Suppressor macrophage treated with lipopolysaccharide for 4 hours (primary cell): Measurements from ENCODE around the gene SH3PXD2B.
A peak's percentile ranks its signal among the peaks of the same experiment; 100 is the strongest.

Experiments
- DNase-seq: peaks from one replicate; pipeline ENCODE4 v3.0.0-alpha.2; 2020

SH3PXD2B gene

DNA sequence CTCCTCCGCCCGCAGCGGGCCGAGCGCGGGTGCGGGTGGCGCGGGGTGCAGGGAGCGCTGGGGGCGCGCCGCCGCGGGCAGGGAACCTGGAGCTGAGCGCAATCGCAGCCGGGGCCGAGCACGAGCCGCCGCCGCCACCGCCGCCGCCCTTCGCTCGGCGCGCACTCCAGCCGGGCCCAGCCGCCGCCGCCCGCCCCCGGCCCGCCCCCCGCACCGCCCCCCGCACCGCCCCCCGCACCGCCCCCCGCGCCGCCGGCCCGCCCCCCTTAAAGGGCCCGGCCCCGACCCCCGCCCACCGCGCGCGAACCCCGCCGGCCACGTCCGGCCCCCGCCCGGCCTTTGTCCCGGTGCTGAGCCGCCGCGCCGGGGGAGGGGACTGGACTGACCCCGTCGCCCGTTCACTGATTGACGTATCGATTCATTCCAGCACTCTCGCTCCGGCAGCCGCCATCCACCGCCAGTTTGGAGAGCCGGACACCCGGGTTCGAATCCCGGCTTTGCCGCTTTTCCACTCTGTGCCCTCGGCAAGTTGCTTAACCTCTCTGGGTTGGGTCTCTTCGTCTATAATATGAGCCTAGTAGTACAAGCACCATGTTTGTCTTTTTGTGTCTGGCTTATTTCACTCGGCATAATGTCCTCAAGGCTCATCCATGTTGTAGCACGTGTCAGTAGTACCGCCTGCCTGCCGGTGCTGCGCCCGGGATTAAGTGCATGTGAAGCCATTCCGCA lies at the start of gene SH3PXD2B:
Gene SH3PXD2B (minus strand): TSS at position 168 of the 729 bp plus-strand sequence. CDS start 173 bp downstream, outside the sequence.
- peak; percentile 60 for DNase-seq

DNA sequence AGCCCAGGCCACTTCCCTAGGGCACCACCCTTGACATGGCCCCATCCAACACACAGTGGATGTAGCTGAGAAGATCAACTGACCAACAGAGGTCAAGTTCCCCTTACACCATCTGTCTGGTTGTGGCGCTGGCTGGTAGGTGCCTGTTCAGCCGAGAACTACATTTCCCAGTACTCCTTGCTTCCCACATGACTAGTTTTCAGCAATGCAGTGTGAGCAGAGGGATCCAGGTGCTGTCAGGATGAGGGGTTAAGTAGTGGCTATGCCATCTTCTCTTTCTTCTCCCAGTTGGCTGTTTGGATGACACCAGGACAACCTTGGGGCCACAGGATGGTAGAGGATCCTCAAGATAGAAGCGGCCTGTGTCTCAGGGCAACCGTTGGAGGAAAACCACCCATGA lies 48.6 kb upstream of the SH3PXD2B start:
- no peak for DNase-seq

DNA sequence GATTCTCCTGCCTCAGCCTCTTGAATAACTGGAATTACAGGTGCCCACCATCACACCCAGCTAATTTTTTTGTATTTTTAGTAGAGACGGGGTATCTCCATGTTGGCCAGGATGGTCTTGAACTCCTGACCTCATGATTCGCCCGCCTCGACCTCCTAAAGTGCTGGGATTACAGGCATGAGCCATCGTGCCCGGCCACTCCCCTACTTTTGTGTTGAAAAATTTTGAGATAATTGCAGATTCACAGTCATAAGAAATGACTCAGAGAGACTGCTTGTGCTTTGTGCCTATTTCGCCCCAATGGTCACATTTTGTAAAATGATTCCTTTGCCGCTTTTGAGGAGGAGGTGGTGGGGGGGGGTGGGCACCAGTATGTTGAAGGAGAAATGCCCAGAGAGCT lies 48.1 kb upstream of the SH3PXD2B start:
- no peak for DNase-seq

DNA sequence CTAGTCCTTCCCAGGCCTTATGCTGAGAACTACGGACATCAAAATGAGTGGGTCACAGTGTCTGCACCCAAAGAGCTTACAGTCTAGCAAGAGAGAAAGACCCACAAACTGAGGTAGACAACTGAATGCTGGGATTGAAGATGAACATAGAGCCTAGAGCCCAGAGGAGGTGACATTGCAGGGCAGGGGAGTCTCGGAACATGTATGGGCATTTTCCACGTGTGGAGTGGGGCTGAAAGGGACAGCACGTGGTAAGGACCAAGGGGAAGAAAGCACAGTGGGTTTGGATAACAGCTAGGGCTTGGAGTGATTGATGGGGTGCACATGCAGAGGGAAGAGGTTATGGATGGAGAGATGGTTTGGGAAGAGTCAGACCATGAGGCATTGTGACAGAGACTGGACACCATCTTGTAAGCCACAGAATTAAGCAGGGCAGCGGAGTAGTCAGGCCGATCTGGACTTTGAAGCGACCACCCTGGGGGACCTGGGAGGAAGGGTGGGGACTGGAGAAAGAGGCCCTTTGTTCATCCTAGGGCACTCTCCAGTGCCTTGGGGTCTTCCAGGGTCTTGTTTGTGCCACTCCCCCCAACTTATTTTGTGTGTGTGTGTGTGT lies 47.5 kb upstream of the SH3PXD2B start:
- DNase-seq: no peak

DNA sequence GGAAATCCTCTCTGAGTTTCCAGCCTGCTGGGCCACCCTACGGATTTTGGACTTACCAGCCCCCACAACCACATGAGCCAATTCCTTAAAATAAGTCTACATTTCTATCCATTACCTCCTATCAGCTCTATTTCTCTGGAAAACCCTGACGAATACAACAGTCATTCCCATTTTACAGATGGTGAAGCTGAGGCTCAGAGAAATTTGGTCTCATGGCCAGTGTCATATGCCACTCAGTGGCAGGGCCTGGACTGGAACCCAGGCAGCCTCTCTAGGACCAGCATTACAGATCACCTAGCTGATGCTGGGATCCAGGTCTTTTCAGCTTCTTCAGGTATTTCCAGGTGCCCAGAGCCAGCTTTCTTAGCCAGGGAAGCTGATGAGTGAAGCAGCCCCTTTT lies 45.0 kb upstream of the SH3PXD2B start:
- no peak for DNase-seq

DNA sequence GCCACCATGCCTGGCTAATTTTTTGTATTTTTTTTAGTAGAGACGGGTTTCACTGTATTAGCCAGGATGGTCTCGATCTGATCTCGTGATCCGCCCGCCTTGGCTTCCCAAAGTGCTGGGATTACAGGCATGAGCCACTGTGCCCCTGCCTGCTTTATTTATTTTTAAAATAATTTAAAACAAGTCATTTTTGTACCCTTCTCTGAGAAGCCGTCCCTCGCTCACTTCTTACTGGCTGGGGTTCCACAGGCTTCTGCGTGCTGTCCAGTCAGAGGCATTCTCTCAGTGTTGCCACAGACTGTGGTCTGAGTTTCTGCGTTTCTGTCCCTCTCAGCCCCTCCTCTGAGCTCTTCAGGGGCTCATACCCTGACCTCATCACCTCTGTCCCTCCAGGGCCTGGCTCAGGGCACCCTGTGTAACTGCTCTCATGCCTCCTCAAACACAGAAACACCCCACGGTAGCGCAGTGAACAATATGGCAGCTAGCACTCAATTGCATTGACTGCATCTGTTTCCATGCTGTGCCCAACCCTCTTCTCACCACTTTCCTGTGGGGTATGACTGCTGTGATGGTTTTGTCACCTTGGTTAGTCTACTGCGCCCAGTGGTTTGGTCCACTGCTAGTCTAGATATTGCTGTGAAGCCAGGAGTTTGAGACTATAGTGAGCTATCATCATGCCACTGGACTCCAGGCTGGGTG lies 44.3 kb upstream of the SH3PXD2B start:
- no peak for DNase-seq

DNA sequence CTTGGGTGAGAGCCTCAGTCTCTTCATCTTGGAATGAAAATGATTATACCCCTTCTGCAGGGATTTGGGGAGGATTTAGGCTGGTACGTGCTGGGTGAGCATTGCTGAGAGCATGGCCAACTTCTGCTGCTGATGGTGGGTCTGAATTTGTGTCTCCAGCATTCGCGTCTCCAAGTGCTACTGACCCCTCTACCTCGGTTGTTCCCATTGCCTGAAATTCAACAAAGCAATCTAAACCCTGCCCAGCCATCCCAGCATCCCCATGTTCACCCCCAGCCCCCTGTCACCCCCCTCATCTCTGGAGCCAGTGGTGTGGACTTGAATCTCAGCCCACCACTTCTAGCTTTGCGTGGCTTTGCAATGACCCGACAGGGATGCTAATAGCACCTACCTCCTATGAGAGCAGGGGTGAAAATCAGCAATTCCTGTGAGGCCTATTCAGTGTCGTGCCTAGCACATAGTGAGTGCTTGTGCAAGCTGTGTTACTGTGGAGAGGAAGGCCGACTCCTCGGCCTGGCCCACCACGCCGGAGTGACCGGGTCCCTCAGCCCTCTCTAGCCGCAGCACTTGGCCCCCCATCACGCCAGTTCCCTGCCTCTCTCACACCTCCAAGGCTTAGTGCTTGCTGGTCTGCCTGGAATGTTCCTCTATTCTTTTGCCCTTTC lies 43.4 kb upstream of the SH3PXD2B start:
- no peak for DNase-seq

DNA sequence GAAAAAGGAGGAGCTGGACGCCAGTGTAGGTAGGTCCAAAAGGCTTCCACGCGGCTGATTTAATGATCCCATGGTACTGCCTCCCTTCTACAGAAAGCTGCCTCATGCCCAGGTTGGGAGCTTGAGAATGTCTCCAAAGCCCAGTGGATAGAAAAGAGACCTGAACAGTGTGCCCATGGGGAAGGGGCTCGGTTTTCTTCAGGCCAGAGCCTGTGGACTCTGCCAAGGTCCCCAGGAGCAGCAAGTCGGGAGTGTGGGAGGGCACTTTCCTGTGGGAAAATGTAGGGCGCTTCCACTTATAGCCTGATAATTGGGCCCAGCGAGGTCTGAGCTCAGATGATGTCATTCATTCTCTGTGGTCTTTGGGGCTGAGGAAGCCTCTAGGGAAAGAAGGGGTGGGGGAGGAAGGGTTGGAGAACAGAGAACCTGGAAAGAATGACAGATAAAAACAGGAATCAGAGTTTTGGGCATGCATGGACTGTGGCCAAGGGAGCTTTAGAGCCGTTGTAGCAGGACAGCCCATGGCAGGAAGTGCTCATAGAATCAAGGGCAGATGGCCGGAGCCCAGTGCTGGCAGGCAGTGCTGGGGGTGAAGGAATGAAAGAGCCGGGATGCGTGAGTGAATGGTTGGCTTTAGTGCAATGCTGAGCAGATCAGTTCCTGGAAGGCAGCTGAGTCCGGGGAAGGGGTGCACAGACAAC lies 42.5 kb upstream of the SH3PXD2B start:
- no peak for DNase-seq

DNA sequence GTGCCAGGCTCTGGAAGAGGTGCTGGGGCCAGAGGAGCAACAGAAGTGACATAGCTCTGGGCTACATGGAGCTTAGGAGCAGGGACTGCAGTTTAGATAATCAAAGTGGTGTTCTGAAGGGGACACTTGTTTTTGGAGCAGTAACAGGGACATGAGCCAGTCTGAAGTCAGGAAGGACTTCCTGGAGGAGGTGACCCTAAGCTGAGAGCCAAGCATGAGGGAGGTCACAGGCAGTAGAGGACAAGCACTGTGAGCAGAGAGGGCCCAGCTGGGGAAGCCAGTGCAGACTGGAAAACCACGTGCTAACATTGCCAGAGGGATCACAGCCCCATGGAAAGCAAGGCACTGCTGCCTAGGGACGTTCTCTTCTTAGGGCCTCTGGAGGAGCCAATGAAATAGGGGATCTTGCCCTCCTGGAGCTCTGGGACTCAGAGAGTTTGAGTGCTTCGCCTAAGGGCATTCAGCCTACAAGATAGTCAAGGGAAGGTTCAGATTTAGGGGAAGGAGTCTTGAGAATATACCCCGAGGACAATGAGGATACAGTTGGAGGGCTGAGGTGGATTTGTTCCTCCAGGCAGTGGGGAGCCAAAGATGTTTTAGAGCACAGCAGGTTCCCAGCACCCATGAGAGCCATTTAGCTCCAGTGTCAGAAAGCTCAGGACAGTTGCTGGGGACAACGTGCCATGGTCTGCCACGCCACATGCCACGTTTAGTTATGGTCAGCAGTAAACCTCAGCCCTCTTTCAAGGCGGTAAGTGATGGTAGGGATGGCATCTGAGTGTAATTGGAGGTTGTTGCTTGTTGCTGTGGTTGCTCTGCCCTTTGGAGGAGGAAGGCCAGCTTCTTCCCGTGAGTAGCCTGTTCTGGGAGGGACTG lies 40.5 kb upstream of the SH3PXD2B start:
- DNase-seq: no peak

DNA sequence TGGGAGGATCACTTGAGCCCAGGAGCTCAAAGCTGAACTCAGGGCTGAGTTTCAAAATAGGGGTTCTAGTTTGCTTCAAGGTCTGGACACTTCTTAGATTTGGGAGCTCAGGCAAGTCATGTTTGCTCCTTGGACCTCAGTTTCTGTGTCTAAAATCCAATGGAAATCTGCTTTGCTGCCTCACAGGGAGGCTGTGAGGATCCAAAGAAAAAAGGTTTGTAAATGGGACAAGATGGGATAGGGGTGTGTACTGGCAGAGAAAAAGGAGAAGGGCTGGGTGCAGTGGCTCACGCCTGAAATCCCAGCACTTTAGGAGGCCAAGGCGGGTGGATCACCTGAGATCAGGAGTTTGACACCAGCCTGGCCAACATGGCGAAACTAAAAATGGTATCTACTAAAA lies 39.6 kb upstream of the SH3PXD2B start:
- DNase-seq: no peak

DNA sequence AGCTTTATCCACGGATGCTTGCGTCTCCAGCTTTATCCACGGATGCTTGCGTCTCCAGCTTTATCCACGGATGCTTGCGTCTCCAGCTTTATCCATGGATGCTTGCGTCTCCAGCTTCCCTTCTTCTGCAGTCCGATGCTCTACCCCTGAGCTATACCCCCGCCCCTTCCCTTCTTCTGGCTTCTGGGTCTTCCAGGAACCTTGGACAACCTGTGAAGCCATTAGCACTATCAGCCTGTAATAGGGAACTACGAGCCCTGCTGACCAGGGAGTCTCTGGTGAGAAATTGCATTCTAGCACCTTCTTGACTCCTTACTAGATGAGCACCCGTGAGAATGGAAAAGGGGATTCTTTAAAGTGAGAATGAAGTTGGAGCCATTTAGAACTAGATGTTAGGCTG lies 39.1 kb upstream of the SH3PXD2B start:
- DNase-seq: no peak

DNA sequence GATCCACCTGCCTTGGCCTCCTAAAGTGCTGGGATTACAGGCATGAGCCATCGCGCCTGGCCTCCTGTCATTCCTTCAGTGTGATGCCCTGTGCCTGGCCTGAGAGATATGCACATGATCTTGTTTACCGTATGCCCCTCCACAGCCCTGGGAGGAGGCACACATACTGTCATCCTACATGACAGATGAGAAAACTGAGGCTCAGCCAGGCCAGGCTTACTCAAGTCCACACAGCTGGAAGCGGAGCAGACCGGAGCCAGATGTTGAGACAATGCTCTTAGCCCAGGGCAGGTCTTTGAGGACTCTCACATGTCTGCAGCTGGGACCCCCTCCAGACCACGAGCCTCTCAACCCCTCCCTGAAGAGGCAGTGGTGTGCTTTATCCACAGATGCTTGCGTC lies 38.7 kb upstream of the SH3PXD2B start:
- DNase-seq: no peak

DNA sequence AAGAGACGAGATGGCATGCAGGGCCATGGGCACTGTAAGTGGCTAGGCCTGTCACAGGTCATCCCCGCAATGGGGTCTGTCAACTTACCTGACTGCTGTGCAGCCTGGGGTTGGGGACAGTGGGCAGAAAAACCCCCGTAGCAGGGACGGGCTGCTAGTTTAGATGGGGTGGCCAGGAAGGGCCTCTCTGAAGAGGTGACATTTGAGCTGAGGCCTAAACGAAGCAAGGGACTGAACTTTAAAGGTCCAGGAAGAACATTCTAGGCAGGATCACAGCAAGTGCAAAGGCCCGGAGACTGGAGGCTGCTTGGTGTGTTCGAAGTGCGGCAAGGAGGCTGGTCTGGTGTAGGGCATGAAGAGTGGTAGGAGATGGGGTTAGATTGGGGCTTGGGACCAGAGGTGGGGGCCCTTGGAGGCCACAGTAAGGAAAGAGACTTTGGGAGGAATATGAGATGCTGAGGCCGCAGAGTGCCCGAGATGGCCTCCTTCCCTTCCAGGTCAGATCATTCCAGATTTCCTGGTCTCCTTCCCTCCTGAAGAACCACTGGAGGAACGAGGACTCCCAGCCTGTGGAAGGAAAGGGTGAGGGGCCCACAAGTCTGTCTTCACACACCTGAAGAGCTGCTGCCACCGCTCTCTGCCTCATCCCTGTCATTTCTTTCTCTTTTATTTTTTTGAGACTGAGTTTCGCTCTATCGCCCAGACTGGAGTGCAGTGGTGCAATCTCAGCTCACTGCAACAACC lies 37.9 kb upstream of the SH3PXD2B start:
- no peak for DNase-seq

DNA sequence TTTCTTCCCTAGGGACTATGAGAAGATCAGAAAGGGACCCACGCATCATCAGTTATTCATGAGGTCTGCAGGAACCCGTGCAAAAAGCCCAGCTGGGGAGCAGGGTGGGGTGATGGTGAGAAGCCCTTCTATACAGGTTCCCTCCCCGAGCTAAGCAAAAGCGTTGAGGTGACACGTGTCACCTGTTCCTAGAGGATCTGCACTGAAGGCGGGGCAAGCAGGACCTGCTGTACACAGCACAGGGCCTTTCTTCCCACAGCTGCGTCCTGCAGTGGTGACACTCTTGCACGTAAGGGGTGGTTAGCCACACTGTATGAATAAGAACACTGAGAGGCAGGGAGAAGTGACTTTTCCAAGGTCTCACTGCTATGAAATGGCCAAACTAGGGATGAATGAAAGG lies 37.2 kb upstream of the SH3PXD2B start:
- DNase-seq: no peak

DNA sequence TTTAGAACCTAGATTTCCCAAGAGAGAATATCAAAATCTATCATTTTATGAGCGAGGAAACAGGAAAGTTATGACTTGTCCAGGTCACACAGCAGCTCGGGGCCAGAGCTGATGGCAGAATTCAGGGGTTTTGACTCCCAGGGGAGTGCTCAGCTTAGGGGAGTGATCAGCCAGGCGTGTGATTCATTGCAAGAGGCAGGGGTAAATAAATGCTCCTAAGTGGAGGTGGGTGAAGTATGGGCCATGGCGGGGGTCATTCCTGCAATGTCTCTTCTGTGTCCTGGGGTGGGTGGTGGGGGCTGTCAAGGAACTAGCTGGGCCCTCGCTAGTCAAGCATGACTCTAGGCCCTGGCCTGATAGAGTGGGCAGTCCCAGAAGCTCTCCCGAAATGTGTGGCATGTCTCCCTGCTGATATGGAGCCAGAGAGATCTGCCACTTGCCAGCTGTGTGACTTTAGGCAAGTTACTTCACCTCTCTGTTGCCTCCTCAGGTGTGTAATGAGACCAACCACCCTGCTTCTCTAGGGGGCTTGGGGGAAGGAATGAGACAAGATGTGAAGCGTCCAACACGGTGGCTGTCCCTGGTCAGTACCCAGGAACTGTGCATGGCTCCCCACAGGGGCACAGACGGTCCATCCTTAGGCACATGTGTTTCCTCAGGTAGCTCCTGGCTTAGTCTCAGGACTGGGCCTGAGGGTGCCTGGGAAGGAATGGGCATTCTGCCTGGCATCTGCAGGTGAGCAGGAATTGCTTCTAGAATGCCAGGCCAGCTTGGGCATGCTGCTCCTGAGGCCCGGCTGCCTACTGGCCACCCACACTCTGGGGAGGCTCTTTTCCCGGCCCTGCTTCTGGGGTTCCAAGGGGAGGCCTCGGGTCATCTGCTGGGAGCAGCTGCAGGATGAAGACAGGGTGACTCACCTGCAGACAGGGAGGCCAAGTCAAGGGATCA lies 36.5 kb upstream of the SH3PXD2B start:
- DNase-seq: no peak

DNA sequence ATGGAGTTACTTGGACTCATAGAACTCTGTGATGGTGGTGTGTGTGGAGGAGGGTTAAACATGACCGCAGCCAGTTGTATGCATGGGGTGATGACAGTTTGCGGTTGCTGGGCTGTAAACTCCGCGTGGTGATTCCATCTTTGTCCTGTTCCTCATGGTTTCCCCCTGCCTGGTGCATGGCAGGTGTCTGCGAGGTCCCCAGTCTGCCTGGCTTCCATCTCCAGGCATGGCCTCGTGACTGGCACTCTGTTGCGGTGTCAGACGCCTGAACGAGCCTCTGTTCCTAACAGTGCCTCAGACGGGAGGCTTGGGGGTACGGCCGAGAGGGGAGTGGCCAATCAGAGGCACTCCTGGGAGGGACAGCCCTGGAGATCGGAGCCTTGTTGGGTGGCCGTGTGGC lies 33.9 kb upstream of the SH3PXD2B start:
- DNase-seq: no peak

DNA sequence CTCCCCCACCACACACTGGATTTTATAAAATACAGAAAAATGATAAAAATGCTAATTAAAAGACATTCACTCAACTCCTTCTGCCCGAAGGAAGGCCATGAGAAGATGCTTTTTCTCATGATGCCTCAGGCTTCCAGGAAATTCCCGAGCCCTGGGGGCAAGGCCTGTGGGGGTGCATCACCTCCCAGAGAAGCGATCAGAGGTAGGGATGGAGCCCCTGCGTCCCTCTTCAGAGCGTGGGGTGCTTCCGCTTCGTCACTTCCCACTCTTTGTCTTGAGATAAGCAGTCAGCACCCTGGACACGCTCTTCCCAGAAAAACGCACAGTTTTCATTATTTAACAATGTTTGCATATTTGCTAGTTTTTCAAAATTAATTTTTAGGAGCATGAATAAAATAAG lies 33.3 kb upstream of the SH3PXD2B start:
- DNase-seq: no peak

DNA sequence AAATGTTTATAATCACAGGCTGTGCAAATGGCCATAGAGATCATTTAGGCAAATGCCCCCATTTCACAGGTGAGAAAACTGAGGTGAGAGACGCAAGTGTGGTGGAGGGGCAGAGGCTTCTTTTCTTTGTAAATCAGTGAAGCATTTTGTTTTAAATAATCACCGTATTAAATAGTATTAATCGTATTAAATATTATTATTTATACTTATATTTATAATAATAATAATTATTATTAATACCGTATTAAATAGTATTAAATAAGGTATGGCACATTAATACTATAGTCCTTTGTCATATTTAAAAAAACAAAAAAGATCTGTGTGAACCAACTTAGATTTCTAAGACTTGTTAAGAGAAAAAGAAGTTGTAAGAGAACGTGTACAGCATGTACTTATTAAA lies 32.6 kb upstream of the SH3PXD2B start:
- no peak for DNase-seq

DNA sequence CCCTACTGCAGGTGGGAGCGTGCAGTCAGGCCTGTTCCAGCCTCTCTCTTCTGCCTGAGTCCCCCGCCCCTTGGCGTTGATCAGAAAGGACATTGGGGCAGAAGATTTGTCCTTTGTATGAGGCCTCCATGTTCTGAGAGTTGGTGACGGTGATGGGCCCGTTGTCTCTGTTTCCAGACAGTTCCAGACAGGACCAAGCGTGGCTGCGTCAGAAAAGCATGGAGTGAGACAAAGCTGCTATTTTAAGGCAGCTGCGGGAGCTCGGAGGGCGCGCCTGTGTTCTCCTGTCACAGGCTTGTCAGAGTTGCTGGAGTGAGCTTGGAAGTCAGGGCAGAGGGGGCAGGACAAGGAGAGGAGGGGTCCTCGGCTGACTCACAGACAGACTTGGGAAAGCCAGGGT lies 32.1 kb upstream of the SH3PXD2B start:
- DNase-seq: no peak
